ENCODE measurements around the gene CLDN7.
A peak's percentile ranks its signal among the peaks of the same experiment; 100 is the strongest.

CLDN7 gene

GRCh38 chr17:7284911-7285310 is 22.6 kb upstream of the CLDN7 start:
- TF ChIP-seq EZH2phosphoT487 (IDR thresholded peaks at IDR 0.05; ENCODE audit: low read depth): no peak
- TF ChIP-seq, protein P1, sequence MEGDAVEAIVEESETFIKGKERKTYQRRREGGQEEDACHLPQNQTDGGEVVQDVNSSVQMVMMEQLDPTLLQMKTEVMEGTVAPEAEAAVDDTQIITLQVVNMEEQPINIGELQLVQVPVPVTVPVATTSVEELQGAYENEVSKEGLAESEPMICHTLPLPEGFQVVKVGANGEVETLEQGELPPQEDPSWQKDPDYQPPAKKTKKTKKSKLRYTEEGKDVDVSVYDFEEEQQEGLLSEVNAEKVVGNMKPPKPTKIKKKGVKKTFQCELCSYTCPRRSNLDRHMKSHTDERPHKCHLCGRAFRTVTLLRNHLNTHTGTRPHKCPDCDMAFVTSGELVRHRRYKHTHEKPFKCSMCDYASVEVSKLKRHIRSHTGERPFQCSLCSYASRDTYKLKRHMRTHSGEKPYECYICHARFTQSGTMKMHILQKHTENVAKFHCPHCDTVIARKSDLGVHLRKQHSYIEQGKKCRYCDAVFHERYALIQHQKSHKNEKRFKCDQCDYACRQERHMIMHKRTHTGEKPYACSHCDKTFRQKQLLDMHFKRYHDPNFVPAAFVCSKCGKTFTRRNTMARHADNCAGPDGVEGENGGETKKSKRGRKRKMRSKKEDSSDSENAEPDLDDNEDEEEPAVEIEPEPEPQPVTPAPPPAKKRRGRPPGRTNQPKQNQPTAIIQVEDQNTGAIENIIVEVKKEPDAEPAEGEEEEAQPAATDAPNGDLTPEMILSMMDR (IDR thresholded peaks at IDR 0.05; ENCODE audit: low read depth, low read length): no peak
- Histone ChIP-seq H3K36me3 (replicated peaks; ENCODE audit: low read depth, low read length) (no peaks in the 10 kb centered on the region), H2AFZ (ENCODE audit: low read depth, low read length) (no peak overlapping the region), H3K4me3 (ENCODE audit: low read length) (no peak overlapping the region), H3K9ac (ENCODE audit: low read length) (no peak overlapping the region), H3K9me3 (ENCODE audit: insufficient read depth, low read length) (no peaks in the 10 kb centered on the region), H3K79me2 (ENCODE audit: low read length) (no peaks in the 10 kb centered on the region), H3K27ac (ENCODE audit: low read length) (no peak overlapping the region), H3K4me2 (ENCODE audit: low read length) (no peak overlapping the region), H3K27me3 (ENCODE audit: low read depth, low read length) (no peaks in the 10 kb centered on the region), H3K4me1 (ENCODE audit: low read length) (peaks cover 15% of the 10 kb centered on the region), H4K20me1 (ENCODE audit: insufficient read depth, low read length) (no peaks in the 10 kb centered on the region)

DNA sequence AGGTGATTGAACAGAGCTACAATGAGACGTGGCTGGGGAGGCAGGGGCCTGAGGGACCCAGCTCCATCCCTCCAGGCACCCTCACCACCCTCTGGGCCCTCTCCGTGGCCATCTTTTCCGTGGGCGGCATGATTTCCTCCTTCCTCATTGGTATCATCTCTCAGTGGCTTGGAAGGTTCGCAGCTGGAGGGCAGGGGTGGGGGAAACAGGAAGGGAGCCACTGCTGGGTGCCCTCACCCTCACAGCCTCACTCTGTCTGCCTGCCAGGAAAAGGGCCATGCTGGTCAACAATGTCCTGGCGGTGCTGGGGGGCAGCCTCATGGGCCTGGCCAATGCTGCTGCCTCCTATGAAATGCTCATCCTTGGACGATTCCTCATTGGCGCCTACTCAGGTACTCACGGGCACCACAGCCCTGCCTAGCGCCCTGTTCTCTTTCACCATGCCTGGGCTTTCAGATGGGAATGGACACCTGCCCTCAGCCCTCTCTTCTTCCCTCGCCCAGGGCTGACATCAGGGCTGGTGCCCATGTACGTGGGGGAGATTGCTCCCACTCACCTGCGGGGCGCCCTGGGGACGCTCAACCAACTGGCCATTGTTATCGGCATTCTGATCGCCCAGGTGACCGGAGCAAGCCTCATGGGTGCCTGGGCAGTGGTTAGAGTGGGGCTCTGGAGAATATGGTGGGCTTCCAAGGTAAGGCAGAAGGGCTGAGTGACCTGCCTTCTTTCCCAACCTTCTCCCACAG is 21.4 kb upstream of the CLDN7 start:
- Histone ChIP-seq H3K4me3 (ENCODE audit: low read length) (no peak overlapping the region), H2AFZ (ENCODE audit: low read depth, low read length) (no peak overlapping the region), H3K27me3 (ENCODE audit: low read depth, low read length) (no peaks in the 10 kb centered on the region), H3K9me3 (ENCODE audit: insufficient read depth, low read length) (no peaks in the 10 kb centered on the region), H3K36me3 (replicated peaks; ENCODE audit: low read depth, low read length) (no peaks in the 10 kb centered on the region), H3K79me2 (ENCODE audit: low read length) (no peaks in the 10 kb centered on the region), H3K9ac (ENCODE audit: low read length) (no peak overlapping the region), H3K4me1 (ENCODE audit: low read length) (peaks cover 15% of the 10 kb centered on the region), H3K27ac (ENCODE audit: low read length) (no peak overlapping the region), H3K4me2 (ENCODE audit: low read length) (no peak overlapping the region), H4K20me1 (ENCODE audit: insufficient read depth, low read length) (no peaks in the 10 kb centered on the region)
- TF ChIP-seq EZH2phosphoT487 (IDR thresholded peaks at IDR 0.05; ENCODE audit: low read depth): no peak
- TF ChIP-seq, protein P1 (IDR thresholded peaks at IDR 0.05; ENCODE audit: low read depth, low read length): no peak

DNA sequence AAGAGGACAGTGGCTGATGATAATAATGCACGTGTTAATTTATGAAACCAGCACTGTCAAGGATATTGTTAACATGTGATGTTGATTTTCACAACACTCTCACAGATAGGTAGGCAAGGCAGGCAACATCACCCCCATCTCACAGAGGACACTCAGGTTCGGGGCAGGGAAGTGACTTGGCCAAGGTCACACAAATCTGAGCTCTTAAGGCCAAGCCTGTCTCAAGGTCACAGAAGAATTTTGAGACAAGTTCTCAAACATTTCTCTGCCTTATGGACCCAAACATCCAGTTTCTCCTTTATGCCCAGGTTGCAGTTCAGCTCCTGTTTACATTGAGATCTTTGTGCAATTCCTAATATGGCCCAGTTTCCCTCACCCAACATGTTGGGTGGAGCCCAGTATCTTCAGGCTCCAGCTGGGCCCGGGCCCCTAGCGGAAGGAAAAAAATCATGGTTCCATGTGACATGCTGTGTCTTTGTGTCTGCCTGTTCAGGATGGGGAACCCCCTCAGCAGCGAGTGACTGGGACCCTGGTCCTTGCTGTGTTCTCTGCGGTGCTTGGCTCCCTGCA is 20.6 kb upstream of the CLDN7 start:
- H3K4me2 ChIP-seq (ENCODE audit: low read length): peak overlapping the region; percentile 41
- no peaks in the 10 kb centered on the region for H3K36me3 ChIP-seq (replicated peaks; ENCODE audit: low read depth, low read length)
- no peaks in the 10 kb centered on the region for H4K20me1 ChIP-seq (ENCODE audit: insufficient read depth, low read length)
- no peak for TF ChIP-seq EZH2phosphoT487 (IDR thresholded peaks at IDR 0.05; ENCODE audit: low read depth)
- TF ChIP-seq, protein P1 (IDR thresholded peaks at IDR 0.05; ENCODE audit: low read depth, low read length): no peak
- no peaks in the 10 kb centered on the region for H3K27me3 ChIP-seq (ENCODE audit: low read depth, low read length)
- H3K27ac ChIP-seq (ENCODE audit: low read length): no peak overlapping the region
- no peak overlapping the region for H3K9ac ChIP-seq (ENCODE audit: low read length)
- H3K79me2 ChIP-seq (ENCODE audit: low read length): no peaks in the 10 kb centered on the region
- H3K4me3 ChIP-seq (ENCODE audit: low read length): no peak overlapping the region
- no peaks in the 10 kb centered on the region for H3K9me3 ChIP-seq (ENCODE audit: insufficient read depth, low read length)
- 0 out of 2 replicates have a peak overlapping the region, but pooled peaks have one; percentile 13 for H2AFZ ChIP-seq (ENCODE audit: low read depth, low read length)
- H3K4me1 ChIP-seq (ENCODE audit: low read length): peaks cover 15% of the 10 kb centered on the region

GRCh38 chr17:7281953-7282751 is 19.9 kb upstream of the CLDN7 start:
- Histone ChIP-seq H3K4me1 (ENCODE audit: low read length) (peaks cover 15% of the 10 kb centered on the region), H3K9ac (ENCODE audit: low read length) (no peak overlapping the region), H4K20me1 (ENCODE audit: insufficient read depth, low read length) (no peaks in the 10 kb centered on the region), H3K9me3 (ENCODE audit: insufficient read depth, low read length) (no peaks in the 10 kb centered on the region), H3K79me2 (ENCODE audit: low read length) (no peaks in the 10 kb centered on the region), H2AFZ (ENCODE audit: low read depth, low read length) (no peak overlapping the region), H3K4me3 (ENCODE audit: low read length) (peak overlapping the region; percentile 84), H3K4me2 (ENCODE audit: low read length) (peak overlapping the region; percentile 99), H3K27me3 (ENCODE audit: low read depth, low read length) (no peaks in the 10 kb centered on the region), H3K36me3 (replicated peaks; ENCODE audit: low read depth, low read length) (no peaks in the 10 kb centered on the region), H3K27ac (ENCODE audit: low read length) (no peak overlapping the region)
- TF ChIP-seq, protein P1 (IDR thresholded peaks at IDR 0.05; ENCODE audit: low read depth, low read length): no peak
- no peak for TF ChIP-seq EZH2phosphoT487 (IDR thresholded peaks at IDR 0.05; ENCODE audit: low read depth)
